OCI-LY7 (cell line): ENCODE measurements around the gene PDE6D. TPM values are rescaled to one million over a fixed set of nuclear protein-coding genes. Genes with fewer than 3 reads are reported as not detected.

ENCODE experiments used
- BruUV-seq: library from RNA; stranded (reverse); fragments of 400-500 nt; replicated peaks from 2 replicates; lab custom pipeline; 2021; lab: Mats Ljungman, UMichigan
- CTCF ChIA-PET: fragments of 300-600 bp; sonication (Branson Sonifier 250); formaldehyde crosslinking; loops from one replicate; lab custom pipeline; 2022; ENCODE audit warnings: antibody characterized with exemption; ENCODE audit not compliant: unreplicated experiment; lab: Charles Lee
- POLR2A ChIA-PET: fragments of 300-600 bp; sonication (Branson Sonifier 250); formaldehyde crosslinking; loops from one replicate; lab custom pipeline; 2022; ENCODE audit warnings: antibody characterized with exemption; lab: Charles Lee
- DNase-seq: peaks from one replicate; pipeline ENCODE4 v3.0.0-alpha.2; 2015; ENCODE audit warnings: low spot score
- H2AFZ ChIP-seq: fragments of 200-600 bp; sonication (generic), shearing (Covaris generic); 2 replicates; pipeline ENCODE4 v1.6.1; 2014; ENCODE audit warnings: mild to moderate bottlenecking, antibody characterized with exemption, low read length, moderate library complexity
- H3K27ac ChIP-seq: fragments of 200-600 bp; sonication (generic); 2 replicates; pipeline ENCODE4 v1.5.1; 2014; ENCODE audit warnings: mixed run types, low read depth, mild to moderate bottlenecking, moderate library complexity, low read length, inconsistent platforms; ENCODE audit not compliant: poor library complexity, severe bottlenecking
- H3K36me3 ChIP-seq: fragments of 200-600 bp; sonication (generic); 2 replicates; pipeline ENCODE4 v1.6.1; 2014; ENCODE audit warnings: mild to moderate bottlenecking, antibody characterized with exemption, low read length, moderate library complexity, mixed read lengths; ENCODE audit not compliant: insufficient read depth
- H3K4me1 ChIP-seq: fragments of 200-600 bp; sonication (generic); 2 replicates; pipeline ENCODE4 v1.5.1; 2014; ENCODE audit warnings: mild to moderate bottlenecking, low read length; ENCODE audit not compliant: insufficient read depth, poor library complexity, severe bottlenecking
- H3K4me2 ChIP-seq: fragments of 200-600 bp; sonication (generic); 2 replicates; pipeline ENCODE4 v1.6.1; 2014; ENCODE audit warnings: mild to moderate bottlenecking, low read length
- H3K4me3 ChIP-seq: fragments of 200-600 bp; sonication (generic); 2 replicates; pipeline ENCODE4 v1.5.1; 2014; ENCODE audit warnings: mild to moderate bottlenecking, low read depth, low read length; ENCODE audit not compliant: poor library complexity, severe bottlenecking
- H3K79me2 ChIP-seq: fragments of 200-600 bp; sonication (generic); 2 replicates; pipeline ENCODE4 v1.6.1; 2016; ENCODE audit warnings: low read depth, mild to moderate bottlenecking, low read length, moderate library complexity, mixed read lengths; ENCODE audit not compliant: insufficient read depth
- H3K9me2 ChIP-seq: fragments of 200-600 bp; sonication (generic); 2 replicates; pipeline ENCODE4 v1.6.1; 2016; ENCODE audit warnings: mild to moderate bottlenecking, low read length, mixed read lengths; ENCODE audit not compliant: insufficient read depth
- H3K9me3 ChIP-seq: fragments of 200-600 bp; sonication (generic); 2 replicates; pipeline ENCODE4 v1.6.1; 2014; ENCODE audit warnings: mild to moderate bottlenecking, mixed run types, low read length, mixed read lengths
- H4K20me1 ChIP-seq: fragments of 200-600 bp; sonication (generic); 2 replicates; pipeline ENCODE4 v1.6.1; 2014; ENCODE audit warnings: mild to moderate bottlenecking, antibody characterized with exemption, low read length, moderate library complexity, mixed read lengths; ENCODE audit not compliant: insufficient read depth
- CTCF ChIP-seq: fragments of 200-600 bp; sonication (generic); conservative IDR thresholded peaks from 2 replicates; pipeline ENCODE4 v1.5.1; 2014; ENCODE audit warnings: mild to moderate bottlenecking, antibody characterized with exemption, low read length, moderate library complexity, mixed read lengths
- EZH2phosphoT487 ChIP-seq: fragments of 200-600 bp; sonication (generic); IDR thresholded peaks from 2 replicates; pipeline ENCODE4 v1.6.1; 2018; ENCODE audit warnings: low read depth, borderline replicate concordance, mild to moderate bottlenecking, mixed run types, antibody characterized with exemption, low read length, moderate library complexity, mixed read lengths
- intact Hi-C: fragments of 100-400 bp; cut with micrococcal nuclease; formaldehyde crosslinking; loops from one replicate; pipeline ENCODE4 v1.10.0; 2022; ENCODE audit not compliant: unreplicated experiment
- total RNA-seq, 2 experiments: library from RNA; depleted of rRNA in 1 of 2; stranded (reverse); fragments of >200 nt in 1 of 2; shearing (Covaris generic) in 1 of 2; gene quantifications; 2 replicates each; pipeline ENCODE4 v1.2.3, GENCODE V29; 2014 to 2022

PDE6D gene
- total RNA-seq, 2 experiments from 2014 or later: 47.4 to 54.6 TPM

DNA sequence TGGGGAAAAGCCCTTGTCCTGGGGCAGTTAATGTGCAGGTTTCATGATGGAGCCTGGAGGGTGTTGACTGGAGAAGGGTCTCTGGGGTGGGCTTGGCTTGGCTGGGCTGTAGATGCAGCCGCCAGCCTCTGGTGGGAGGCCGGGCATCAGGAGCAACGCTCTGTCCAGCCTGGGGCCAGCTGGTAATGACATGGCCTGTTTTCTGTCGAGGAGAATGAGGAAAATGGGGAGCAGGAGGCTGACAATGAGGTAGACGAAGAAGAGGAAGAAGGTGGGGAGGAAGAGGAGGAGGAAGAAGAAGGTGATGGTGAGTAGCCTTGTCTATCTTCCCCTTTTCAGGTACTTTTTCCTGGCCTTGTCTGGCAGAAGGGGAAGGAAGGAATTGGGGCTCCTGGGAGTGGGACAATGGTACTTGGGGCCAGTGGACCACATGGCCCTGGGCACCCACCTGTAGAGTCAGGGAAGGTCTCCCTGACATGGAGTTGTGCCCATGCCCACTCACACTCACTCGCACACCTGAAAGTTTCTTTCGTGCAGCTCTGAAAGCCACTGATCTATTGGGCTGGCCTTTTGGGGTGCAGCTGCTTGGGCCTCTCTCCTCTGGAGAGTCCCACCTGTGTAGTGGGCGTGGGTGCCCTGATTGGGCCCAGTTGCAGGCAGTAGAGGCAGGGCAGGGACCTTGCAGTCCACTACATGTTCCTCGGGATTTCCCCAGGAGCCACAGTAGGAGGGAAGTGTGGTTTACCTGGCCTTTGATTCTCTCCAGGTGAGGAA lies 69.2 kb downstream of the PDE6D start:
- CTCF ChIA-PET: interaction anchor here (0.9 to 1.1 kb wide), 2 partner anchors 26 to 27 kb away, joined by 3 read pairs; no protein-coding TSS in a partner anchor

DNA sequence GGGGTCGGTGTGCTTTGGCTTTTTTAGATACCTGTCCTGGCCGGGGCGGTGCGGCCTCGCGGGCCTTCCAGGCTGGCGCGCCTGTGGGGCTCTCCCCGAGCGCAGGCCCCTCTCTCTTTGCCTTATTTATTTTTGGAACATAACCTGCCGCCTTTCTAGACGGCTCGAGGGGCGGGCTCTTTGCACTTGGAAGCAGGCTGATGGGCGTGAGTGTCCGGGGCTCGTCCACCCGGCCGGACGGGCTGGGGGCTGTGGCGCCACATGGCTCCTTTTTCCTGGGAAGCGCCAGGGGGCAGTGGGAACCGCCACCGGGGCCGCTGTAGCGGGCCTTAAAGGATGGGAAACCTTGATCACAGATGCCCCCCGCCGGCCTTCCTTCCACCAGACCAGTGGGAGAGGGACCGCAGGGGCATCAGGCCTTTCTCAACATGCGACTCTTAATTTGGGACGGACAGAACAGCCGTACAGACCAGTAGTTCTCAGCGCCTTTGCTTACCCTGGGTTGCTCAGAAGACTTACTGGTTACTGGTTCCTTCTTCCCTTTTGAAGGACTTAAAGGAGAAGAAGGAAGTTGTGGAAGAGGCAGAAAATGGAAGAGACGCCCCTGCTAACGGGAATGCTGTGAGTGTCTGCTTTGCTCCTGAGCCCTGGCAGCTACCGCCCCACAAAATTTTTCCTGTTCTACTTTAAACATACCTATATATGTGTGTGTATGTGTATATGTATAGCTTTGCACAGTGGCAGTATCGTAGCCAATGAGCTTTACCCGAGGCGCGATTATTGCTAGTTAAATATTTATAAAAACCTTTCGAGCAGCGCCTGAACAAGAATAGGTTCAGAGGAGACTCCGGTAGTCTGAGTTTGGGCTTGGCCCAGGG lies 70.0 kb downstream of the PDE6D start:
- peaks cover 20% of the 10 kb centered on the region for H4K20me1 ChIP-seq
- intact Hi-C loops: loop anchor here (10.0 kb wide), 2 partner anchors 196 to 246 kb away; partner anchors contain the start of gene NCL
- ChIA-PET CTCF (interaction anchor here (0.9 kb wide), 1 partner anchor 25 kb away, joined by 3 read pairs; no protein-coding TSS in a partner anchor), POLR2A (interaction anchor here (0.8 kb wide), 1 partner anchor 36 kb away, joined by 3 read pairs; no protein-coding TSS in a partner anchor)
- peaks cover 46% of the 10 kb centered on the region for H3K4me1 ChIP-seq
- H3K36me3 ChIP-seq: peaks cover 71% of the 10 kb centered on the region
- no peaks in the 10 kb centered on the region for H3K9me3 ChIP-seq
- H3K27ac ChIP-seq: peak overlapping the region; percentile 95
- DNase-seq: peak; percentile 33
- H3K9me2 ChIP-seq: no peaks in the 10 kb centered on the region
- peak overlapping the region; percentile 82 for H3K4me2 ChIP-seq
- no TSS peak for BruUV-seq
- H3K79me2 ChIP-seq: peaks cover 58% of the 10 kb centered on the region
- H2AFZ ChIP-seq: no peak overlapping the region
- peak overlapping the region; percentile 93 for H3K4me3 ChIP-seq
- TF ChIP-seq CTCF (no peak), EZH2phosphoT487 (no peak)

More for the DNA sequence above, 69.2 kb downstream of the PDE6D start:
- H3K4me2 ChIP-seq: peak overlapping the region; percentile 82
- H3K36me3 ChIP-seq: peaks cover 71% of the 10 kb centered on the region
- H3K4me1 ChIP-seq: peaks cover 53% of the 10 kb centered on the region
- no peaks in the 10 kb centered on the region for H3K9me2 ChIP-seq
- no TSS peak for BruUV-seq
- H3K9me3 ChIP-seq: no peaks in the 10 kb centered on the region
- DNase-seq: peak; percentile 15
- TF ChIP-seq CTCF (no peak), EZH2phosphoT487 (no peak)
- no peak overlapping the region for H2AFZ ChIP-seq
- peaks cover 20% of the 10 kb centered on the region for H4K20me1 ChIP-seq
- peaks cover 54% of the 10 kb centered on the region for H3K79me2 ChIP-seq
- peak overlapping the region; percentile 93 for H3K4me3 ChIP-seq
- POLR2A ChIA-PET: interaction anchor here (0.8 to 1.3 kb wide), 3 partner anchors 37 to 39 kb away, joined by 3 read pairs; no protein-coding TSS in a partner anchor
- intact Hi-C loops: loop anchor here (10.0 kb wide), 2 partner anchors 197 to 247 kb away; partner anchors contain the start of gene NCL
- H3K27ac ChIP-seq: peak overlapping the region; percentile 95
